Body of pancreas (tissue), 4 donors: ENCODE data around the gene ADCY7. TPM values are rescaled to one million over a fixed set of nuclear protein-coding genes. Genes with fewer than 3 reads are reported as not detected.
A peak's percentile ranks its signal among the peaks of the same experiment; 100 is the strongest.

Experiments used
- ATAC-seq: fragments of 150-250 bp; one replicate; pipeline ENCODE4 v1.9.1; 2016
- DNase-seq, 4 donors: peaks; one replicate each; pipeline ENCODE4 v3.0.0-alpha.2; 2019
- H3K27ac ChIP-seq, 4 donors: fragments of 200-600 bp; sonication (generic); 1 replicate in 3 of 4; 2 replicates in 1 of 4; pipeline versions ENCODE4 v1.5.1 to v1.6.1; 2016 to 2019; ENCODE audit warnings: mild to moderate bottlenecking in 1 of 4, mixed read lengths in 1 of 4, moderate library complexity in 1 of 4
- H3K27me3 ChIP-seq, 2 donors: fragments of 200-600 bp; sonication (generic); one replicate each; pipeline ENCODE4 v1.6.0; 2016; ENCODE audit warnings: mild to moderate bottlenecking in 1 of 2
- H3K36me3 ChIP-seq, 2 donors: fragments of 200-600 bp; sonication (generic); replicated peaks in 1 of 2; 2 replicates each; pipeline ENCODE4 v1.5.1; 2016; ENCODE audit warnings: low read depth in 2 of 2; ENCODE audit not compliant: insufficient read depth in 1 of 2
- H3K4me1 ChIP-seq: fragments of 200-600 bp; sonication (generic); one replicate; pipeline ENCODE4 v1.6.0; 2016
- H3K4me3 ChIP-seq, 2 donors: fragments of 200-600 bp; sonication (generic); 1 replicate in 1 of 2; 2 replicates in 1 of 2; pipeline ENCODE4 v1.5.1; 2016 to 2019
- H3K9me3 ChIP-seq, 3 donors: fragments of 200-600 bp; sonication (generic); 1 replicate in 2 of 3; 2 replicates in 1 of 3; pipeline ENCODE4 v1.5.1; 2016
- CTCF ChIP-seq, 7 experiments: fragments of 450-650 bp in 4 of 7; fragments of 200-600 bp in 3 of 7; sonication (generic) in 3 of 7; IDR thresholded peaks; one replicate each; pipeline ENCODE4 v1.5.1; 2016 to 2019; ENCODE audit warnings: antibody characterized with exemption in 7 of 7
- POLR2A ChIP-seq, 3 donors: fragments of 450-650 bp; IDR thresholded peaks; one replicate each; pipeline ENCODE4 v1.6.1; 2016; ENCODE audit warnings: antibody characterized with exemption in 3 of 3, mild to moderate bottlenecking in 2 of 3
- WGBS, 2 donors: methylation state at CpG; one replicate each; pipeline ENCODE4 v1.1.5; 2017; 5-methylcytosine and 5-hydroxymethylcytosine counted together
- intact Hi-C: fragments of 100-400 bp; cut with DNase I; formaldehyde crosslinking; loops from one replicate; pipeline ENCODE4 v1.15.1; 2023
- total RNA-seq, 2 donors: library from RNA; depleted of rRNA; stranded (reverse); fragments of >200 nt; gene quantifications; one replicate each; pipeline ENCODE4 v1.1.0, GENCODE V29; 2016

ADCY7 gene
- total RNA-seq, 2 donors from 2014 or later: 4.9 to 8.6 TPM

GRCh38 chr16:50354629-50355456, 88.5 kb downstream of the ADCY7 start:
- Histone ChIP-seq H3K9me3 (no peaks in the 10 kb centered on the region), H3K36me3 (peaks cover 0 to 13% of the 10 kb centered on the region in 2 donors), H3K4me3 (no peak overlapping the region), H3K27me3 (no peaks in the 10 kb centered on the region), H3K27ac (no peak overlapping the region), H3K4me1 (peaks cover 4% of the 10 kb centered on the region)
- DNase-seq: no peak
- TF ChIP-seq CTCF (IDR thresholded peaks at IDR 0.05) (peak in 6 of 7 experiments; percentile 36 to 62 (median 48)), POLR2A (IDR thresholded peaks at IDR 0.05) (no peak)
- no peak for ATAC-seq
- 71 to 77% methylated on average over 11 of the region's 11 CpGs for WGBS, 2 donors
- intact Hi-C loops: loop anchor here (10.0 kb wide), 1 partner anchor 110 kb away; no protein-coding TSS in a partner anchor

- H3K4me3 ChIP-seq: no peak overlapping the region
- intact Hi-C loops: loop anchor here (10.0 kb wide), 1 partner anchor 115 kb away; no protein-coding TSS in a partner anchor
- H3K9me3 ChIP-seq: no peaks in the 10 kb centered on the region
- peaks cover 27% of the 10 kb centered on the region for H3K4me1 ChIP-seq
- WGBS, 2 donors: 38 to 40% methylated on average over 1 of the region's 1 CpG
- TF ChIP-seq POLR2A (IDR thresholded peaks at IDR 0.05) (no peak), CTCF (IDR thresholded peaks at IDR 0.05) (no peak)
- DNase-seq (no peak), ATAC-seq (no peak)
- peaks cover 0 to 2% of the 10 kb centered on the region in 2 donors for H3K36me3 ChIP-seq
- no peaks in the 10 kb centered on the region for H3K27me3 ChIP-seq
- H3K27ac ChIP-seq: no peak overlapping the region
These were observed 93.3 kb downstream of the ADCY7 start for GRCh38 chr16:50359626-50360025.

DNA sequence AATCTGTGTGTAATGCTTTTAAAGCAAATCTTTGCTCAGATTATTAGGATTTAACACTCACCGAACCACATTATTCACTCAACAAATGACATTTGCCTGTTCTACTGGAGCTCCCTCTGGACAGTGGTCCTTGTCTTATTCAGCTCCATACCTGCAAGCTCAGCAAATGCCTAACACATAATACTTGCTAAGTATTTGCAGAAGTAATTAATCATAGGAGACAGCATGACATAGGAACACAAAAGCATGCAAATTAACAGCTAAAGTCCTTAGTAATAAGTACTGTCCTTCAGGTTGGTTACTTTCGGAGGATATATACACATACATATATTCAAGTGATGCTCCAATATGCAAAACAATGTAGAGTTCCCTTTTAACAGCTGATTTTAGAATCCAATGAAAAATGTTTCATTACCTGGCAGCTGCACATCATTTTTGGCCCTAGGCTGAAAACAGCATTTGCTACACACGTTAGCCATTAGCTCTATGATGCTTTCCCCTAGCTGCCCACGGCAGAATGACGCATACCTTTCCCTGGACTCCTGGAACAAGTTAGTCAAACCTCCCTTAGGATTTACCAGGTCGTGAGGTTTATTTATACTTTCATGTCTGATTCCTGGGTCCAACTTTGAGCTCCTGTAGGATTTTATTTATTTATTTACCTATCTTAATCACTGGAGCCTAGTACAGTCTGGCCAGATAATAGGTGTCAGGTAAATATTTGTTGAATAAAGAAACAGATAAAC, 93.9 kb downstream of the ADCY7 start:
- WGBS, 2 donors: 47 to 49% methylated on average over 6 of the region's 6 CpGs
- Histone ChIP-seq H3K27me3 (no peaks in the 10 kb centered on the region), H3K36me3 (peaks cover 0 to 2% of the 10 kb centered on the region in 2 donors), H3K9me3 (no peaks in the 10 kb centered on the region), H3K27ac (peak overlapping the region in 3 of 4 donors; percentile 15 to 52 (median 43)), H3K4me1 (peaks cover 27% of the 10 kb centered on the region), H3K4me3 (no peak overlapping the region)
- TF ChIP-seq CTCF (IDR thresholded peaks at IDR 0.05) (peak in 1 of 7 experiments; percentile 9), POLR2A (IDR thresholded peaks at IDR 0.05) (no peak)
- ATAC-seq (peak; percentile 70), DNase-seq (peak in 3 of 4 donors; percentile 26 to 48 (median 42))
- intact Hi-C loops: no loop called here

DNA sequence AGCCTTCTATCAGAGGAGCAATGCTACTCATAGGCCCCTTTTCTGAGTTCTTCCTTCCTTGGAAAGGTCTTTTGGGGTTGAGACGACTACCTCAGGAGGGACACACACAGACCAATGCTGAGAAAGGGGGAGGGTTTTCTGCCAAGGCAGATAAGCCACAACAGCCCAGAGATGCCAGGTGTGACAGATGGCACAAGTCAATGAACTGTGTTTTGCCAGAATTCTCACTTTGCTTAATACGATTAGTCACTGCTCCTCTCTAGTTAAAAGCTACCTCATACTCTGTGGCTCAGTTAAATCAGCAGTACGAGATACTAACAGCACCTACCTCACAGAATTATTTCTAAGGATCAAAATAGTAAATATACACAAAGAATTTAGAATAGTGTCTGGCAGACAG, 94.4 kb downstream of the ADCY7 start:
- peak in 2 of 4 donors; percentile 27 to 40 for DNase-seq
- Histone ChIP-seq H3K9me3 (no peaks in the 10 kb centered on the region), H3K27me3 (no peaks in the 10 kb centered on the region), H3K4me3 (no peak overlapping the region), H3K36me3 (peaks cover 0 to 2% of the 10 kb centered on the region in 2 donors), H3K27ac (peak overlapping the region in 3 of 4 donors; percentile 15 to 52 (median 43)), H3K4me1 (peaks cover 30% of the 10 kb centered on the region)
- peak; percentile 79 for ATAC-seq
- TF ChIP-seq POLR2A (IDR thresholded peaks at IDR 0.05) (no peak), CTCF (IDR thresholded peaks at IDR 0.05) (no peak)
- intact Hi-C loops: no loop called here
- 19 to 25% methylated on average over 3 of the region's 3 CpGs for WGBS, 2 donors
